Neuronal stem cell (in vitro differentiated cells): ENCODE results near the gene SMTNL2. TPM values are rescaled to one million over a fixed set of nuclear protein-coding genes. Genes with fewer than 3 reads are reported as not detected.

Source experiments
- small RNA-seq: library from polyadenylated mRNA; stranded (forward); fragments of <200 nt; extraction: miRNeasy Mini kit (QIAGEN cat#:217004); gene quantifications from one replicate; pipeline ENCODE3, GENCODE V24; 2013; ENCODE audit not compliant: insufficient read depth

SMTNL2 gene

Small RNAs within 50 kb of the gene (small RNA-seq; reads per million reads assigned to genes)
- gene RNU6-955P = not detected
